ENCODE data around the gene PIP4K2A. TPM values are rescaled to one million over a fixed set of nuclear protein-coding genes. Genes with fewer than 3 reads are reported as not detected.

The PIP4K2A gene
- total and polyA plus RNA-seq, 2 donors (not counting 3 experiments of a cell fraction or from before 2014, with no cell fraction given): 11.8 to 32.6 TPM

GRCh38 chr10:22631646-22632278 is 82.6 kb downstream of the PIP4K2A start:
- peak overlapping the region; percentile 54 for H3K9ac ChIP-seq (replicated peaks; ENCODE audit: extremely low read depth, insufficient read depth, low read length)
- intact Hi-C loops (cut with micrococcal nuclease) (loop anchor here (1.0 to 2.0 kb wide), 2 partner anchors 11 to 17 kb away; no protein-coding TSS in a partner anchor), dilution Hi-C loops (cut with MboI; ENCODE audit: extremely low pct_ligation_motif_present, low sequenced_read_pairs) (no loop called here)
- peak overlapping the region in 1 of 3 experiments; percentile 34 for H3K4me3 ChIP-seq (replicated peaks in 1 of 3; ENCODE audit: insufficient read depth in 1 of 3, low read depth in 1 of 3, low read length in 3 of 3)
- H3K79me2 ChIP-seq (ENCODE audit: control insufficient read depth, insufficient read depth, low read length): peaks cover 28% of the 10 kb centered on the region
- H3K27ac ChIP-seq (ENCODE audit: insufficient read depth, low read depth, low read length): peak overlapping the region; percentile 78
- peaks cover 0 to 2% of the 10 kb centered on the region in 2 experiments for H3K36me3 ChIP-seq (ENCODE audit: control insufficient read depth in 2 of 2, extremely low read depth in 1 of 2, insufficient read depth in 2 of 2, low read length in 2 of 2)
- H3K9me3 ChIP-seq (replicated peaks; ENCODE audit: control insufficient read depth, insufficient read depth, low read length): no peaks in the 10 kb centered on the region
- ChIA-PET POLR2A (interaction anchor here (0.8 kb wide), 1 partner anchor 11 kb away, joined by 3 read pairs; no protein-coding TSS in a partner anchor), CTCF (interaction anchor here (0.8 to 1.4 kb wide), 6 partner anchors 9 to 357 kb away, joined by 3 to 8 read pairs (median 3); no protein-coding TSS in a partner anchor)
- no peaks in the 10 kb centered on the region for H3K27me3 ChIP-seq (ENCODE audit: control insufficient read depth in 2 of 2, insufficient read depth in 2 of 2, low read length in 2 of 2)
- H2AFZ ChIP-seq (ENCODE audit: low read depth, low read length): no peak overlapping the region
- DNase-seq (ENCODE audit: low read depth, low spot score) (peak; percentile 81), FAIRE-seq (peak; percentile 72)
- peak overlapping the region; percentile 78 for H3K4me2 ChIP-seq (ENCODE audit: insufficient read depth, low read length)
- peak; percentile 66 for TF ChIP-seq JUN (IDR thresholded peaks at IDR 0.05; ENCODE audit: borderline replicate concordance, insufficient read depth, insufficient read length, low read depth)
- no peak for TF ChIP-seq GATA2 (IDR thresholded peaks at IDR 0.05; ENCODE audit: insufficient read depth, insufficient read length, low read depth, low read length)
- no peak for TF ChIP-seq MYC (IDR thresholded peaks at IDR 0.05; ENCODE audit: low read depth, low read length)
- no peaks in the 10 kb centered on the region for H4K20me1 ChIP-seq (replicated peaks; ENCODE audit: control insufficient read depth, extremely low read depth, insufficient read depth, low read length)
- peaks cover 31% of the 10 kb centered on the region for H3K4me1 ChIP-seq (ENCODE audit: control insufficient read depth, extremely low read depth, insufficient read depth, low read length)
- BruUV-seq (replicated peaks): no TSS peak
- no peaks in the 10 kb centered on the region for H3K9me1 ChIP-seq (replicated peaks; ENCODE audit: control insufficient read depth, extremely low read depth, insufficient read depth, low read length)

DNA sequence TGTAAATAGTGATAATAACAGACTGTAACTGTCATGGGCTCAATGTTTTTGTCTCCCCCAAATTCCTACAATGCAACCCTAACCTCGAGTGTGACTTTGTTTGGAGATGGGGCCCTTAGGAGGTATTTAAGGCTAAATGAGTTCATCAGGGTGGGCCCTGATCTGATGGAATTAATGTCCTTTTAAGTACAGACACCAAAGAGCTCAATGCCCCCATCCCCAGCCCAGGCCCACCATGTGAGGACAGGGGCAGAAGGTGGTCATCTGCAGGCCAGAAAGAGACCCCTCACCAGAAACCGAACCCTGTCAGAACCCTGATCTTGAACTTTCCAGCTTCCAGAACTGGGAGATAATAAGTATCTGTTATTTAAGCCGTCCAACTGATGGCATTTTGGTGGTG is 83.2 kb downstream of the PIP4K2A start:
- POLR2A ChIA-PET: no interaction called here
- Histone ChIP-seq H3K9me1 (replicated peaks; ENCODE audit: control insufficient read depth, extremely low read depth, insufficient read depth, low read length) (no peaks in the 10 kb centered on the region), H3K36me3 (ENCODE audit: control insufficient read depth in 2 of 2, extremely low read depth in 1 of 2, insufficient read depth in 2 of 2, low read length in 2 of 2) (no peaks in the 10 kb centered on the region)

More for the DNA sequence above, 83.2 kb downstream of the PIP4K2A start:
- DNase-seq (ENCODE audit: low read depth, low spot score) (no peak), FAIRE-seq (no peak)
- peak overlapping the region; percentile 54 for H3K9ac ChIP-seq (replicated peaks; ENCODE audit: extremely low read depth, insufficient read depth, low read length)
- H3K4me3 ChIP-seq (replicated peaks in 1 of 3; ENCODE audit: insufficient read depth in 1 of 3, low read depth in 1 of 3, low read length in 3 of 3): no peak overlapping the region
- CTCF ChIA-PET: interaction anchor here (1.9 kb wide), 1 partner anchor 10 kb away, joined by 5 read pairs; no protein-coding TSS in a partner anchor
- no peaks in the 10 kb centered on the region for H3K9me3 ChIP-seq (replicated peaks; ENCODE audit: control insufficient read depth, insufficient read depth, low read length)
- no peak overlapping the region for H2AFZ ChIP-seq (ENCODE audit: low read depth, low read length)
- peaks cover 28% of the 10 kb centered on the region for H3K79me2 ChIP-seq (ENCODE audit: control insufficient read depth, insufficient read depth, low read length)
- dilution Hi-C loops (cut with MboI; ENCODE audit: extremely low pct_ligation_motif_present, low sequenced_read_pairs) (no loop called here), intact Hi-C loops (cut with micrococcal nuclease) (no loop called here)
- no peaks in the 10 kb centered on the region for H3K27me3 ChIP-seq (ENCODE audit: control insufficient read depth in 2 of 2, insufficient read depth in 2 of 2, low read length in 2 of 2)
- H4K20me1 ChIP-seq (replicated peaks; ENCODE audit: control insufficient read depth, extremely low read depth, insufficient read depth, low read length): no peaks in the 10 kb centered on the region
- BruUV-seq (replicated peaks): TSS peak; percentile 85
- no peak for TF ChIP-seq EZH2 (IDR thresholded peaks at IDR 0.05; ENCODE audit: borderline replicate concordance, low read depth, low read length, severe bottlenecking)
- TF ChIP-seq JUN (IDR thresholded peaks at IDR 0.05; ENCODE audit: borderline replicate concordance, insufficient read depth, insufficient read length, low read depth): no peak
- TF ChIP-seq MAX (IDR thresholded peaks at IDR 0.05; ENCODE audit: insufficient read depth, insufficient read length): no peak
- no peak for TF ChIP-seq POLR2A (IDR thresholded peaks at IDR 0.05; ENCODE audit: low read depth, low read length)
- TF ChIP-seq FOS (IDR thresholded peaks at IDR 0.05; ENCODE audit: borderline replicate concordance, insufficient read depth, low read length): no peak
- no peak for TF ChIP-seq CTCF (IDR thresholded peaks at IDR 0.05; ENCODE audit: extremely low read depth in 1 of 2, insufficient read depth in 1 of 2, low read depth in 1 of 2, low read length in 2 of 2)
- TF ChIP-seq MYC (IDR thresholded peaks at IDR 0.05; ENCODE audit: low read depth, low read length): no peak
- no peak for TF ChIP-seq POLR2AphosphoS5 (IDR thresholded peaks at IDR 0.05; ENCODE audit: insufficient read depth, low read depth, low read length)
- no peak for TF ChIP-seq GATA2 (IDR thresholded peaks at IDR 0.05; ENCODE audit: insufficient read depth, insufficient read length, low read depth, low read length)
- peaks cover 37% of the 10 kb centered on the region for H3K4me1 ChIP-seq (ENCODE audit: control insufficient read depth, extremely low read depth, insufficient read depth, low read length)
- peak overlapping the region; percentile 78 for H3K4me2 ChIP-seq (ENCODE audit: insufficient read depth, low read length)
- peak overlapping the region; percentile 78 for H3K27ac ChIP-seq (ENCODE audit: insufficient read depth, low read depth, low read length)
